Hepatocyte (in vitro differentiated cells): ENCODE results near the gene ORC3. TPM values are rescaled to one million over a fixed set of nuclear protein-coding genes. Genes with fewer than 3 reads are reported as not detected.
"Not testable (repeated sequence)": the region's sequence is repeated elsewhere in the genome, so short reads cannot be mapped to it uniquely, and the experiment has no call there.

ENCODE experiments used
- DNase-seq: peaks from one replicate; pipeline ENCODE4 v3.0.0-alpha.2; 2016; ENCODE audit warnings: low spot score
- H2AFZ ChIP-seq: fragments of 200-600 bp; sonication (generic); 2 replicates; pipeline ENCODE4 v1.6.0; 2016; ENCODE audit warnings: antibody characterized with exemption, mild to moderate bottlenecking
- H3K27ac ChIP-seq: fragments of 200-600 bp; sonication (generic); 2 replicates; pipeline ENCODE4 v1.5.1; 2016; ENCODE audit warnings: mild to moderate bottlenecking
- H3K27me3 ChIP-seq: fragments of 200-600 bp; sonication (generic); 2 replicates; pipeline ENCODE4 v1.6.1; 2016
- H3K36me3 ChIP-seq: fragments of 200-600 bp; sonication (generic); replicated peaks from 2 replicates; pipeline ENCODE4 v1.5.1; 2016; ENCODE audit warnings: low read depth; ENCODE audit not compliant: insufficient read depth
- H3K4me1 ChIP-seq: fragments of 200-600 bp; sonication (generic); 2 replicates; pipeline ENCODE4 v1.5.1; 2016; ENCODE audit warnings: mild to moderate bottlenecking, moderate library complexity; ENCODE audit not compliant: insufficient read depth
- H3K4me2 ChIP-seq: fragments of 200-600 bp; sonication (generic); 2 replicates; pipeline ENCODE4 v1.6.0; 2016
- H3K4me3 ChIP-seq: fragments of 200-600 bp; sonication (generic); 2 replicates; pipeline ENCODE4 v1.5.1; 2016; ENCODE audit warnings: mild to moderate bottlenecking
- H3K79me2 ChIP-seq: fragments of 200-600 bp; sonication (generic); 2 replicates; pipeline ENCODE4 v1.6.0; 2017; ENCODE audit warnings: mild to moderate bottlenecking
- H3K9me2 ChIP-seq: fragments of 200-600 bp; sonication (generic); replicated peaks from 2 replicates; pipeline ENCODE4 v1.6.0; 2017; ENCODE audit warnings: mild to moderate bottlenecking; ENCODE audit not compliant: insufficient read depth
- H3K9me3 ChIP-seq: fragments of 200-600 bp; sonication (generic); 2 replicates; pipeline ENCODE4 v1.5.1; 2016; ENCODE audit warnings: low read depth, mild to moderate bottlenecking
- H4K20me1 ChIP-seq: fragments of 200-600 bp; sonication (generic); 2 replicates; pipeline ENCODE4 v1.6.0; 2016; ENCODE audit warnings: mild to moderate bottlenecking; ENCODE audit not compliant: insufficient read depth, poor library complexity, severe bottlenecking
- EZH2 ChIP-seq: fragments of 200-600 bp; sonication (generic); IDR thresholded peaks from 2 replicates; pipeline ENCODE4 v1.6.1; 2016; ENCODE audit warnings: antibody characterized with exemption, mild to moderate bottlenecking, borderline replicate concordance
- EZH2phosphoT487 ChIP-seq: fragments of 200-600 bp; sonication (generic); IDR thresholded peaks from one replicate; pipeline ENCODE4 v1.6.1; 2018; ENCODE audit warnings: antibody characterized with exemption, mild to moderate bottlenecking, low read depth, moderate library complexity; ENCODE audit not compliant: unreplicated experiment, severe bottlenecking
- WGBS: methylation state at CpG from one replicate; pipeline ENCODE4 v1.1.6; 2016; ENCODE audit warnings: low lambda C conversion rate; ENCODE audit errors: missing lambda C conversion rate; 5-methylcytosine and 5-hydroxymethylcytosine counted together
- polyA plus RNA-seq: library from polyadenylated mRNA; unstranded; fragments of >200 nt; fragmentation: Nextera tagmentation; extraction: Ambion mirVana; gene quantifications from 2 replicates; pipeline ENCODE4 v1.2.1, GENCODE V29; 2016
- total RNA-seq: library from RNA; depleted of rRNA; stranded (reverse); fragments of >200 nt; gene quantifications from 2 replicates; pipeline ENCODE4 v1.2.3, GENCODE V29; 2014
- TF ChIP-seq, protein P1 (sequence below): fragments of 200-600 bp; sonication (generic); IDR thresholded peaks from 2 replicates; pipeline ENCODE4 v1.5.1; 2016; ENCODE audit warnings: antibody characterized with exemption, mild to moderate bottlenecking; ENCODE audit not compliant: poor library complexity

ORC3 gene
- total and polyA plus RNA-seq, 2 experiments from 2014 or later = 19.6 to 24.2 TPM

GRCh38 chr6:87701344-87701675 lies 111.4 kb downstream of the ORC3 start:
- DNase-seq = no peak
- Histone ChIP-seq H3K36me3 (no peaks in the 10 kb centered on the region), H3K9me3 (no peaks in the 10 kb centered on the region), H3K27ac (peak overlapping the region; percentile 97), H4K20me1 (peaks cover 48% of the 10 kb centered on the region), H2AFZ (peak overlapping the region; percentile 36), H3K9me2 (no peaks in the 10 kb centered on the region), H3K79me2 (peaks cover 57% of the 10 kb centered on the region), H3K4me2 (peak overlapping the region; percentile 74), H3K4me3 (peak overlapping the region; percentile 93), H3K27me3 (no peaks in the 10 kb centered on the region), H3K4me1 (peaks cover 13% of the 10 kb centered on the region)
- WGBS = 0% methylated on average over 36 of the region's 36 CpGs
- no peak for TF ChIP-seq EZH2phosphoT487
- TF ChIP-seq, protein P1, sequence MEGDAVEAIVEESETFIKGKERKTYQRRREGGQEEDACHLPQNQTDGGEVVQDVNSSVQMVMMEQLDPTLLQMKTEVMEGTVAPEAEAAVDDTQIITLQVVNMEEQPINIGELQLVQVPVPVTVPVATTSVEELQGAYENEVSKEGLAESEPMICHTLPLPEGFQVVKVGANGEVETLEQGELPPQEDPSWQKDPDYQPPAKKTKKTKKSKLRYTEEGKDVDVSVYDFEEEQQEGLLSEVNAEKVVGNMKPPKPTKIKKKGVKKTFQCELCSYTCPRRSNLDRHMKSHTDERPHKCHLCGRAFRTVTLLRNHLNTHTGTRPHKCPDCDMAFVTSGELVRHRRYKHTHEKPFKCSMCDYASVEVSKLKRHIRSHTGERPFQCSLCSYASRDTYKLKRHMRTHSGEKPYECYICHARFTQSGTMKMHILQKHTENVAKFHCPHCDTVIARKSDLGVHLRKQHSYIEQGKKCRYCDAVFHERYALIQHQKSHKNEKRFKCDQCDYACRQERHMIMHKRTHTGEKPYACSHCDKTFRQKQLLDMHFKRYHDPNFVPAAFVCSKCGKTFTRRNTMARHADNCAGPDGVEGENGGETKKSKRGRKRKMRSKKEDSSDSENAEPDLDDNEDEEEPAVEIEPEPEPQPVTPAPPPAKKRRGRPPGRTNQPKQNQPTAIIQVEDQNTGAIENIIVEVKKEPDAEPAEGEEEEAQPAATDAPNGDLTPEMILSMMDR = no peak
- TF ChIP-seq EZH2 = no peak

- H3K36me3 ChIP-seq = no peaks in the 10 kb centered on the region
Measured at GRCh38 chr6:87701676-87702588, 112.0 kb downstream of the ORC3 start, which contains the start of gene AKIRIN2. Gene AKIRIN2 (minus strand): TSS chr6:87702233. CDS start chr6:87701684, 549 bp downstream.

GRCh38 chr6:87702589-87702945 lies 112.6 kb downstream of the ORC3 start:
- Histone ChIP-seq H3K9me2 (no peaks in the 10 kb centered on the region), H3K4me3 (peak overlapping the region; percentile 24), H3K27ac (peak overlapping the region; percentile 80), H3K36me3 (no peaks in the 10 kb centered on the region), H3K4me2 (peak overlapping the region; percentile 78), H3K9me3 (no peaks in the 10 kb centered on the region), H3K79me2 (peaks cover 44% of the 10 kb centered on the region), H4K20me1 (peaks cover 36% of the 10 kb centered on the region), H2AFZ (peak overlapping the region; percentile 53), H3K27me3 (no peaks in the 10 kb centered on the region), H3K4me1 (peaks cover 13% of the 10 kb centered on the region)
- 0% methylated on average over 7 of the region's 7 CpGs for WGBS
- DNase-seq = peak; percentile 40
- no peak for TF ChIP-seq EZH2phosphoT487
- no peak for TF ChIP-seq EZH2
- TF ChIP-seq, protein P1 = no peak

More at GRCh38 chr6:87701676-87702588, 112.0 kb downstream of the ORC3 start, which contains the start of gene AKIRIN2:
- Histone ChIP-seq H3K9me3 (no peaks in the 10 kb centered on the region), H3K4me1 (peaks cover 13% of the 10 kb centered on the region), H2AFZ (peak within 1 kb of the TSS; percentile 53), H3K4me2 (peak within 1 kb of the TSS; percentile 78), H3K27ac (peak within 1 kb of the TSS; percentile 97), H4K20me1 (peaks cover 42% of the 10 kb centered on the region), H3K4me3 (peak within 1 kb of the TSS; percentile 93), H3K79me2 (peaks cover 50% of the 10 kb centered on the region), H3K9me2 (no peaks in the 10 kb centered on the region), H3K27me3 (no peaks in the 10 kb centered on the region)
- TF ChIP-seq, protein P1 = no peak
- TF ChIP-seq EZH2 (no peak), EZH2phosphoT487 (no peak)
- peak; percentile 99 for DNase-seq
- 2% methylated on average over 61 of the region's 88 CpGs for WGBS

DNA sequence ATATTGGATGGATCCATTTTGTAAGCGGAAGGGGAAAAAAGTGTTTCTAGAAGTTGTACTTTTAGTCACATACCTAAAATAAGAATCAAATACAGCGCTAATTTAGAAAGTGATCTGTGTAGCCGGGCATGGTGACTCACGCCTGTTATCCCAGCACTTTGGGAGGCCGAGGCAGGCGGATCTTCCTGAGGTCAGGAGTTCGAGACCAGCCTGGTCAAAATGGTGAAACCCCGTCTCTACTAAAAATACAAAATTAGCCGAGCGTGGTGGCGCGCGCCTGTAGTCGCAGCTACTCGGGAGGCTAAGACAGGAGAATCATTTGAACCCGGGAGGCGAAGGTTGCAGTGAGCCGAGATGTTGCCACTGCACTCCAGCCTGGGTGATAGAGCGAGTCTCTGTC lies 113.1 kb downstream of the ORC3 start:
- not testable (repeated sequence) for H3K9me3 ChIP-seq, H3K4me1 ChIP-seq, H3K9me2 ChIP-seq, H3K27me3 ChIP-seq, H3K36me3 ChIP-seq
- peak; percentile 11 for DNase-seq
- Histone ChIP-seq H3K79me2 (peaks cover 39% of the 10 kb centered on the region), H3K27ac (peak overlapping the region; percentile 80), H2AFZ (peak overlapping the region; percentile 53), H3K4me2 (peak overlapping the region; percentile 78), H3K4me3 (peak overlapping the region; percentile 24), H4K20me1 (peaks cover 31% of the 10 kb centered on the region)
- WGBS = 79% methylated on average over 19 of the region's 19 CpGs
